Effector memory CD4-positive, alpha-beta T cell (primary cell): ENCODE measurements around the gene SDK2.

ENCODE experiments used
- DNase-seq, 3 donors: peaks; one replicate each; pipeline ENCODE4 v3.0.0-alpha.2; 2020
- H3K27ac ChIP-seq: 2 replicates; pipeline ENCODE4 v1.7.0; 2013; ENCODE audit warnings: mild to moderate bottlenecking, low read length, moderate library complexity; ENCODE audit not compliant: insufficient read depth, poor library complexity, severe bottlenecking
- H3K27me3 ChIP-seq: replicated peaks from 2 replicates; pipeline ENCODE4 v1.7.0; 2013; ENCODE audit warnings: mild to moderate bottlenecking, low read length; ENCODE audit not compliant: insufficient read depth, control insufficient read depth, poor library complexity, severe bottlenecking
- H3K36me3 ChIP-seq: 2 replicates; pipeline ENCODE4 v1.7.0; 2013; ENCODE audit warnings: mild to moderate bottlenecking, low read length, moderate library complexity; ENCODE audit not compliant: control insufficient read depth, insufficient read depth
- H3K4me1 ChIP-seq: 2 replicates; pipeline ENCODE4 v1.7.0; 2013; ENCODE audit warnings: low read length, mild to moderate bottlenecking; ENCODE audit not compliant: control insufficient read depth, insufficient read depth, poor library complexity, severe bottlenecking
- H3K4me3 ChIP-seq: 2 replicates; pipeline ENCODE4 v1.7.0; 2013; ENCODE audit warnings: low read length, low read depth, mild to moderate bottlenecking; ENCODE audit not compliant: insufficient read depth, poor library complexity, severe bottlenecking
- H3K9me3 ChIP-seq: 2 replicates; pipeline ENCODE4 v1.7.0; 2013; ENCODE audit warnings: mild to moderate bottlenecking, low read length, moderate library complexity; ENCODE audit not compliant: control insufficient read depth

The SDK2 gene

GRCh38 chr17:73652886-73653480 is 8.7 kb upstream of the SDK2 start:
- Histone ChIP-seq H3K4me1 (no peaks in the 10 kb centered on the region), H3K36me3 (no peaks in the 10 kb centered on the region), H3K27me3 (no peaks in the 10 kb centered on the region), H3K27ac (no peak overlapping the region), H3K9me3 (no peaks in the 10 kb centered on the region), H3K4me3 (no peak overlapping the region)
- DNase-seq = no peak

GRCh38 chr17:73650617-73651200 is 6.5 kb upstream of the SDK2 start:
- H3K4me3 ChIP-seq = no peak overlapping the region
- H3K27ac ChIP-seq = no peak overlapping the region
- no peaks in the 10 kb centered on the region for H3K9me3 ChIP-seq
- no peak for DNase-seq
- no peaks in the 10 kb centered on the region for H3K36me3 ChIP-seq
- no peaks in the 10 kb centered on the region for H3K4me1 ChIP-seq
- no peaks in the 10 kb centered on the region for H3K27me3 ChIP-seq

GRCh38 chr17:73650140-73650539 is 5.9 kb upstream of the SDK2 start:
- Histone ChIP-seq H3K36me3 (no peaks in the 10 kb centered on the region), H3K27me3 (no peaks in the 10 kb centered on the region), H3K9me3 (no peaks in the 10 kb centered on the region), H3K27ac (no peak overlapping the region), H3K4me1 (no peaks in the 10 kb centered on the region), H3K4me3 (no peak overlapping the region)
- no peak for DNase-seq

- no peak for DNase-seq
- Histone ChIP-seq H3K9me3 (no peaks in the 10 kb centered on the region), H3K4me1 (peaks cover 4% of the 10 kb centered on the region), H3K36me3 (no peaks in the 10 kb centered on the region), H3K4me3 (no peak overlapping the region), H3K27me3 (peaks cover 2% of the 10 kb centered on the region), H3K27ac (no peak overlapping the region)
Observed at GRCh38 chr17:73648974-73649373, 4.7 kb upstream of the SDK2 start.

GRCh38 chr17:73648543-73648820 is 4.2 kb upstream of the SDK2 start:
- Histone ChIP-seq H3K27ac (no peak overlapping the region), H3K4me3 (no peak overlapping the region), H3K36me3 (no peaks in the 10 kb centered on the region), H3K4me1 (peaks cover 7% of the 10 kb centered on the region), H3K9me3 (no peaks in the 10 kb centered on the region), H3K27me3 (peaks cover 4% of the 10 kb centered on the region)
- DNase-seq = no peak

GRCh38 chr17:73647772-73648542 is 3.7 kb upstream of the SDK2 start:
- Histone ChIP-seq H3K27me3 (peaks cover 4% of the 10 kb centered on the region), H3K9me3 (no peaks in the 10 kb centered on the region), H3K36me3 (no peaks in the 10 kb centered on the region), H3K4me3 (no peak overlapping the region), H3K4me1 (peaks cover 10% of the 10 kb centered on the region), H3K27ac (no peak overlapping the region)
- no peak for DNase-seq

- H3K27ac ChIP-seq = no peak overlapping the region
- H3K9me3 ChIP-seq = no peaks in the 10 kb centered on the region
- DNase-seq = no peak
- peaks cover 4% of the 10 kb centered on the region for H3K27me3 ChIP-seq
- H3K36me3 ChIP-seq = no peaks in the 10 kb centered on the region
- H3K4me3 ChIP-seq = no peak overlapping the region
- H3K4me1 ChIP-seq = peaks cover 13% of the 10 kb centered on the region
Observed at GRCh38 chr17:73647301-73647695, 3.1 kb upstream of the SDK2 start.

GRCh38 chr17:73646409-73647300 is 2.4 kb upstream of the SDK2 start:
- Histone ChIP-seq H3K27me3 (peaks cover 4% of the 10 kb centered on the region), H3K9me3 (no peaks in the 10 kb centered on the region), H3K36me3 (no peaks in the 10 kb centered on the region), H3K4me1 (peaks cover 13% of the 10 kb centered on the region), H3K4me3 (no peak overlapping the region), H3K27ac (no peak overlapping the region)
- DNase-seq = no peak

- Histone ChIP-seq H3K4me1 (peaks cover 13% of the 10 kb centered on the region), H3K9me3 (no peaks in the 10 kb centered on the region), H3K27ac (no peak overlapping the region), H3K4me3 (no peak overlapping the region), H3K36me3 (no peaks in the 10 kb centered on the region), H3K27me3 (peaks cover 4% of the 10 kb centered on the region)
- no peak for DNase-seq
Observed at GRCh38 chr17:73645050-73645871, 1.0 kb upstream of the SDK2 start.
